ENCODE results near the gene TAGAP.

The TAGAP gene

GRCh38 chr6:159044899-159045727, at the start of gene TAGAP:
Gene TAGAP (minus strand): TSS chr6:159044991. CDS start chr6:159044146, 845 bp downstream.
- TF ChIP-seq CTCF (IDR thresholded peaks at IDR 0.05; ENCODE audit: low read depth, low read length): no peak
- in situ Hi-C loops (cut with HindIII; ENCODE audit: low sequenced_read_pairs): no loop called here
- H3K4me3 ChIP-seq (ENCODE audit: low read depth, low read length): no peak within 1 kb of the TSS
- no peak for DNase-seq (ENCODE audit: low read depth, low spot score)

DNA sequence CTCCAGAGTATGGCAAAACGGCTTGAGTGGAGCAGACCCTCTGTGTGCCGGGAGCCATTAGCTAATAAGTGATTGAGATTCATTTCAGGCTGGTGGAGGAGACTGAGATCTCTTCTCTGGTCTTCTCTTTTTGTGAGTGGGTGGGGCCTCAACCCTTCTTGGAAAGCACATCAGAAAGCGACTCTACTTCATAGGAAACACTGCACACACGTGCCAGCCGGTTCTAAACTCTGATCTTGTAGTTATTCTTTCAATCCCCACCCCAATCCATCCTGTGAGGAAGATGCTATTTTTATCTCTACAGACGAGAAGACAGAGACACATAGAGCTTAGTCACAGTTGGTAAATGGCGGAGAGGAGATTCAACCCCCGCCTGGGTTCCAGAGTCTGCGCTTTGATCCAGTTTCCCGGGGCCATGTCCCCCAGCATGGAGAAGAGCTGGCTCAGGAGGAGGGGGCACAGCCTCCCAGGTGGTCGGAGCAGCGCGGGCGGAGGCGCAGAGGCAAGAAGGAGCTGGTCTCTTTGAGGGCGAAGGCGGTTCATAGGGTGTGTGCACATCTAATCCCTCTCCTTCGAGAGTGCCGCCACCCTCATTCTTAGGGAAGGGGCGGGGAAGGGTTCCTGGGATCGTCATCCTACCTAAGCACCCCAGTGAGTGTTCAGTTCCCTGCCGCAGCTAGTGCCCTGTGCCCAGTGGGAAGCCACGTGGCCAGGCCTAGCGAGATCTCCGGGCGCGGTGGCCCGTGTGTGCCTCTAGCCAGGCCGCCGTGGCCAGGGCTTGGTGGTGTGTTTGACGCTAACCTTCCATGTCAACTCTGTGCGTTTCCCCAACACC, 49.0 kb upstream of the TAGAP start:
- no peak for TF ChIP-seq CTCF (IDR thresholded peaks at IDR 0.05; ENCODE audit: low read depth, low read length)
- no peak overlapping the region for H3K4me3 ChIP-seq (ENCODE audit: low read depth, low read length)
- DNase-seq (ENCODE audit: low read depth, low spot score): no peak
- in situ Hi-C loops (cut with HindIII; ENCODE audit: low sequenced_read_pairs): no loop called here

DNA sequence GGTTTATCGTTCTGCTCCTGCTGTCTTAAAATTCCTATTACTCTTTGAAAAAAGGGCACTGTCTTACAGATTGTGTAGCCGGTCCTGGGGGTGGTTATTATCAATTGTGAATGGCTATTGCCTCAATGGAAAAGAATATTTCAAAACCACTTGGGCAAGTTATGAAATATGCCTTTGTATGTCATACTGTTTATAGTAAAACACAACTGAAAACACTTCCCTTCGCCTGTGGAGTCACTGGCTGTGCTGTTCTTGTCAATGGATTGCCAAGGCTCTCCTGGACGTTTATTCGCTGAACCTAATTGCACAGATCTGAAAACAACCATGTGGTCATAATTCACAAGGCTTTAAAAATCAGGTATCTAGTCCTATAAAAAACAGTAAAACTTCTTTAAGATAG, 47.8 kb upstream of the TAGAP start:
- in situ Hi-C loops (cut with HindIII; ENCODE audit: low sequenced_read_pairs): no loop called here
- H3K4me3 ChIP-seq (ENCODE audit: low read depth, low read length): no peak overlapping the region
- no peak for DNase-seq (ENCODE audit: low read depth, low spot score)
- TF ChIP-seq CTCF (IDR thresholded peaks at IDR 0.05; ENCODE audit: low read depth, low read length): no peak

GRCh38 chr6:159090530-159091480, 46.0 kb upstream of the TAGAP start:
- no peak for TF ChIP-seq CTCF (IDR thresholded peaks at IDR 0.05; ENCODE audit: low read depth, low read length)
- DNase-seq (ENCODE audit: low read depth, low spot score): no peak
- no peak overlapping the region for H3K4me3 ChIP-seq (ENCODE audit: low read depth, low read length)
- in situ Hi-C loops (cut with HindIII; ENCODE audit: low sequenced_read_pairs): no loop called here

GRCh38 chr6:159089909-159090308, 45.1 kb upstream of the TAGAP start:
- DNase-seq (ENCODE audit: low read depth, low spot score): no peak
- no peak overlapping the region for H3K4me3 ChIP-seq (ENCODE audit: low read depth, low read length)
- in situ Hi-C loops (cut with HindIII; ENCODE audit: low sequenced_read_pairs): no loop called here
- no peak for TF ChIP-seq CTCF (IDR thresholded peaks at IDR 0.05; ENCODE audit: low read depth, low read length)

GRCh38 chr6:159089443-159089842, 44.7 kb upstream of the TAGAP start:
- TF ChIP-seq CTCF (IDR thresholded peaks at IDR 0.05; ENCODE audit: low read depth, low read length): no peak
- in situ Hi-C loops (cut with HindIII; ENCODE audit: low sequenced_read_pairs): no loop called here
- DNase-seq (ENCODE audit: low read depth, low spot score): no peak
- no peak overlapping the region for H3K4me3 ChIP-seq (ENCODE audit: low read depth, low read length)

All from astrocyte of the spinal cord (primary cell).